Gastroesophageal sphincter (tissue), 4 donors: ENCODE measurements around the gene CLIC4. TPM values are rescaled to one million over a fixed set of nuclear protein-coding genes. Genes with fewer than 3 reads are reported as not detected.

Source experiments
- ATAC-seq: fragments of 150-250 bp; one replicate; pipeline ENCODE4 v1.9.1; 2016; ENCODE audit warnings: mild to moderate bottlenecking, moderate library complexity
- H3K27ac ChIP-seq, 4 donors: fragments of 200-600 bp; sonication (generic) in 3 of 4; 1 replicate in 3 of 4; 2 replicates in 1 of 4; pipeline ENCODE4 v1.5.1; 2016 to 2019
- H3K27me3 ChIP-seq: fragments of 200-600 bp; sonication (generic); one replicate; pipeline ENCODE4 v1.5.1; 2019
- H3K36me3 ChIP-seq, 2 donors: fragments of 200-600 bp; sonication (generic); one replicate each; pipeline ENCODE4 v1.5.1; 2019; ENCODE audit warnings: control low read depth in 1 of 2
- H3K4me1 ChIP-seq, 3 donors: fragments of 200-600 bp; sonication (generic); 1 replicate in 2 of 3; 2 replicates in 1 of 3; pipeline ENCODE4 v1.5.1; 2016 to 2019; ENCODE audit warnings: control low read depth in 2 of 3
- H3K4me3 ChIP-seq, 2 donors: fragments of 200-600 bp; sonication (generic); one replicate each; pipeline ENCODE4 v1.5.1; 2019; ENCODE audit warnings: mild to moderate bottlenecking in 1 of 2, moderate library complexity in 1 of 2
- H3K9me3 ChIP-seq, 3 donors: fragments of 200-600 bp; sonication (generic); one replicate each; pipeline ENCODE4 v1.5.1; 2017 to 2019; ENCODE audit warnings: control low read depth in 2 of 3
- EP300 ChIP-seq: sonication (generic); formaldehyde crosslinking; IDR thresholded peaks from one replicate; pipeline ENCODE4 v1.6.1; 2017; ENCODE audit warnings: antibody characterized with exemption, mild to moderate bottlenecking
- POLR2A ChIP-seq, 2 donors: fragments of 450-650 bp; IDR thresholded peaks; one replicate each; pipeline ENCODE4 v1.6.1; 2017; ENCODE audit warnings: antibody characterized with exemption in 2 of 2, mild to moderate bottlenecking in 2 of 2, moderate library complexity in 1 of 2
- POLR2AphosphoS5 ChIP-seq: sonication (generic); formaldehyde crosslinking; IDR thresholded peaks from one replicate; pipeline ENCODE4 v1.6.1; 2017; ENCODE audit warnings: antibody characterized with exemption
- whole genome bisulfite sequencing, 2 donors: methylation state at CpG; one replicate each; pipeline ENCODE4 v1.1.5; 2018; ENCODE audit warnings: low coverage in 1 of 2; 5-methylcytosine and 5-hydroxymethylcytosine counted together
- total RNA-seq, 4 donors: library from RNA; depleted of rRNA; stranded (reverse); fragments of >200 nt; gene quantifications; one replicate each; pipeline ENCODE4 v1.1.0, GENCODE V29; 2016
- TF ChIP-seq, protein P1 (sequence below), 4 experiments: fragments of 200-600 bp in 2 of 4; fragments of 450-650 bp in 2 of 4; sonication (generic) in 1 of 4; IDR thresholded peaks; one replicate each; pipeline ENCODE4 v1.5.1; 2017 to 2019; ENCODE audit warnings: antibody characterized with exemption in 4 of 4, mild to moderate bottlenecking in 2 of 4, moderate library complexity in 2 of 4

The CLIC4 gene
- total RNA-seq, 4 donors from 2014 or later, result 553 to 721 (median 692) TPM

DNA sequence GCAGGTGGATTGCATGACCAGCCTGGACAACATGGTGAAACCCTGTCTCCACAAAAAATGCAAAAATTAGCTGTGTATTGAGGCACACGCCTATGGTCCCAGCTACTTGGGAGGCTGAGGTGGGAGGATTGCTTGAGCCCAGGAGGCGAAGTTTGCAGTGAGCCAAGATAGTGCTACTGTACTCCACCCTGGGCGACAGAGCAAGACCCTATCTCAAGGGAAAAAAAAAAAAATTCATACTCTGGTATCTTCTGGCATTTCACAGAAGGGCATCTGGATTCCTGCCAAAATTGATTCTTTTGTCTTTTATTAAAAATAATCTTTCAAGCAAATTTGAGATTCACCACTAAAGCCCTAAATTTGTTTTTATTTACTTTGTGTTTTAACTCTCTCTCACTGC, 19.2 kb downstream of the CLIC4 start:
- ATAC-seq, result no peak
- no peak overlapping the region for H3K4me3 ChIP-seq
- H3K27me3 ChIP-seq, result no peaks in the 10 kb centered on the region
- no peaks in the 10 kb centered on the region for H3K36me3 ChIP-seq
- WGBS, 2 donors, result 46 to 69% methylated on average over 3 of the region's 3 CpGs
- TF ChIP-seq, protein P1, sequence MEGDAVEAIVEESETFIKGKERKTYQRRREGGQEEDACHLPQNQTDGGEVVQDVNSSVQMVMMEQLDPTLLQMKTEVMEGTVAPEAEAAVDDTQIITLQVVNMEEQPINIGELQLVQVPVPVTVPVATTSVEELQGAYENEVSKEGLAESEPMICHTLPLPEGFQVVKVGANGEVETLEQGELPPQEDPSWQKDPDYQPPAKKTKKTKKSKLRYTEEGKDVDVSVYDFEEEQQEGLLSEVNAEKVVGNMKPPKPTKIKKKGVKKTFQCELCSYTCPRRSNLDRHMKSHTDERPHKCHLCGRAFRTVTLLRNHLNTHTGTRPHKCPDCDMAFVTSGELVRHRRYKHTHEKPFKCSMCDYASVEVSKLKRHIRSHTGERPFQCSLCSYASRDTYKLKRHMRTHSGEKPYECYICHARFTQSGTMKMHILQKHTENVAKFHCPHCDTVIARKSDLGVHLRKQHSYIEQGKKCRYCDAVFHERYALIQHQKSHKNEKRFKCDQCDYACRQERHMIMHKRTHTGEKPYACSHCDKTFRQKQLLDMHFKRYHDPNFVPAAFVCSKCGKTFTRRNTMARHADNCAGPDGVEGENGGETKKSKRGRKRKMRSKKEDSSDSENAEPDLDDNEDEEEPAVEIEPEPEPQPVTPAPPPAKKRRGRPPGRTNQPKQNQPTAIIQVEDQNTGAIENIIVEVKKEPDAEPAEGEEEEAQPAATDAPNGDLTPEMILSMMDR (IDR thresholded peaks at IDR 0.05), result no peak
- TF ChIP-seq POLR2AphosphoS5 (no peak), POLR2A (IDR thresholded peaks at IDR 0.05) (no peak), EP300 (no peak)
- H3K4me1 ChIP-seq, result peaks cover 5 to 96% (median 8%) of the 10 kb centered on the region in 3 donors
- no peaks in the 10 kb centered on the region for H3K9me3 ChIP-seq
- H3K27ac ChIP-seq, result peak overlapping the region in 3 of 4 donors; percentile 11 to 63 (median 11)

DNA sequence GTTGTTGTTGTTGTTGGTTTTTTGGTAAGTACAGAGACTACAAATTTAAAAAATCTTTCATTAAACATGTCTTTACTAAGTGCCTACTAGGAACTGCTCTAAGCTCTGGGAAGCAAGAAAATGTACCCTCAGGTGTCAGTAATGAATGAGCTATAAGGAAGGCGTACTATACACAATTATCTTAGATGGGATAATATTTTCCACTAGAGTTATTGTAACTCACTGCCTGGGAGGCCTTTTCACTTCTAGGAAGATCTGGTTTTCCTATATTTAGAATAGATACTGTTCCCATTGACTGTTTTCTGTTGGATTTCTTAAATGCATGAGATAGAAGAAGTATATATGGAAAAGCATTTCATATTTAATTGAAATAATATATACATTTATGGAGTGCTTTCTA, 19.6 kb downstream of the CLIC4 start:
- Histone ChIP-seq H3K4me1 (peaks cover 9 to 96% (median 10%) of the 10 kb centered on the region in 3 donors), H3K27me3 (no peaks in the 10 kb centered on the region), H3K36me3 (no peaks in the 10 kb centered on the region), H3K27ac (peak overlapping the region; percentile 11 to 63 (median 14)), H3K9me3 (no peaks in the 10 kb centered on the region), H3K4me3 (no peak overlapping the region)
- 33 to 50% methylated on average over 1 of the region's 1 CpG for WGBS, 2 donors
- ATAC-seq, result no peak
- TF ChIP-seq POLR2A (IDR thresholded peaks at IDR 0.05) (no peak), EP300 (no peak), POLR2AphosphoS5 (no peak)
- TF ChIP-seq, protein P1 (IDR thresholded peaks at IDR 0.05), result no peak

DNA sequence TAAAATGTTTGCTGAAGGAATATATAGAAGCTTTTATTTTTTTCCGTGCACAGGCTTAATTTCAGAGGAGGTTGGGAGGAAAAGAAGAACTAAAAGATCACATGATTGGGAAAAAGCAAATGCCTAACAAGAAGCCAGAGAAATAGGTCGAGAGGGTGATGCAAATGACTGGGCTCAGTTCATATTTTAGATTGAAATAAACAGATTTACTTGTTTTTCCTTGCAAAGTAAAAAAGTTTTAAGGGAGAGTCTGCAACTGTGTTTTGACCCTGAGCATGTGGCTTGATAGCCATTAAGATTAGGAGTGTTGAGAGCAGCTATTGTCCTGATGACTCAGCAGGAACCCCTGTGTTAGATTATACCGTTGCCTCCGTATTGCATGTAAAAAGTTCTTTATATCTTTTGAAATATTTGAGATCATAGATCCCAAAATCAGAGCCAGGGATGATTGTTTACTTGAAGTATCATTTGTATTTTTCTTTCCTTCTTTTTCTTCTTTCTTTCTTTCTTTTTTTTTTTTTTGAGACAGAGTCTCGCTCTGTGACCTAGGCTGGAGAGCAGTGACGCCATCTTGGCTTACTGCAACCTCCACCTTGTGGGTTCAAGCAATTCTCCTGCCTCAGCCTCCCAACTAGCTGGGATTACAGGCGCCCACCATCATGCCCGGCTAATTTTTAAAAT, 20.2 kb downstream of the CLIC4 start:
- ATAC-seq, result no peak
- Histone ChIP-seq H3K36me3 (no peaks in the 10 kb centered on the region), H3K27me3 (no peaks in the 10 kb centered on the region), H3K9me3 (no peaks in the 10 kb centered on the region), H3K4me1 (peaks cover 11 to 96% (median 12%) of the 10 kb centered on the region in 3 donors), H3K4me3 (no peak overlapping the region), H3K27ac (peak overlapping the region in 3 of 4 donors; percentile 11 to 63 (median 16))
- 48 to 50% methylated on average over 6 to 8 of the region's 8 CpGs for WGBS, 2 donors
- TF ChIP-seq POLR2A (IDR thresholded peaks at IDR 0.05) (no peak), EP300 (no peak), POLR2AphosphoS5 (no peak)
- TF ChIP-seq, protein P1 (IDR thresholded peaks at IDR 0.05), result no peak

DNA sequence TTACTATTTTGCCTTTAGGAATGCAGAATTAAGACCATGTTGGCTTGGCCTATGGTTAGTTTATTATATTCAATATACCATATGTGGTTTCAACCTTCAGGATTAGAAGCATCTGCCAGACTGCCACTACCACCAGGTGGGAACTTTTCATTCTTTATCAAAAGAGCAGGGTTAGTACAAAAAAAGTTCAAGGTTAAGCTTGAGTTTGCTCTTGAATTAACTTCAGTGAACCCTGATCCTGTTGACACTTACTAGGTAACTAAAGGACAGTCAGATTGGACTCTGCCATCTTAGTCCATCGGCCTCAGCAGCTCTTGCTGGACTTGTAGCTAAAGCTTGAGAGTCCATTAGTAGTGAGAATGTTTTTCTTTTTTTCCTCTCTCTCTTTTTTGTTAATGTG, 22.1 kb downstream of the CLIC4 start:
- H3K27me3 ChIP-seq, result no peaks in the 10 kb centered on the region
- peak overlapping the region; percentile 20 to 93 (median 56) for H3K27ac ChIP-seq
- no peaks in the 10 kb centered on the region for H3K36me3 ChIP-seq
- no peaks in the 10 kb centered on the region for H3K9me3 ChIP-seq
- ATAC-seq, result no peak
- no peak for TF ChIP-seq POLR2AphosphoS5
- no peak for TF ChIP-seq POLR2A (IDR thresholded peaks at IDR 0.05)
- TF ChIP-seq EP300, result no peak
- TF ChIP-seq, protein P1 (IDR thresholded peaks at IDR 0.05), result no peak
- 64 to 92% methylated on average over 1 of the region's 1 CpG for WGBS, 2 donors
- peaks cover 14 to 96% (median 15%) of the 10 kb centered on the region in 3 donors for H3K4me1 ChIP-seq
- H3K4me3 ChIP-seq, result no peak overlapping the region
